A549 (cell line): ENCODE data around the gene ZBP1. TPM values are rescaled to one million over a fixed set of nuclear protein-coding genes. Genes with fewer than 3 reads are reported as not detected.

ENCODE experiments used
- ATAC-seq, 2 experiments: fragments of 200-7000 bp in 1 of 2; fragments of >200 bp in 1 of 2; cut with Nextera tagmentation in 1 of 2; cut with Tn5 transposase in 1 of 2; 3 replicates each; pipeline versions ENCODE4 v1.8.0 to v1.9.1; 2018 to 2020; ENCODE audit warnings: mild to moderate bottlenecking in 1 of 2, moderate library complexity in 1 of 2
- CTCF ChIA-PET: fragments of 300-600 bp; sonication (Branson Sonifier 250); formaldehyde crosslinking; extraction: SDS; loops from one replicate; lab custom pipeline; 2021; ENCODE audit warnings: antibody characterized with exemption, inconsistent platforms; lab: Yijun Ruan, JAX
- POLR2A ChIA-PET: fragments of 350-600 bp; formaldehyde crosslinking; extraction: SDS; loops from one replicate; lab custom pipeline; 2021; ENCODE audit warnings: antibody characterized with exemption, inconsistent platforms; lab: Yijun Ruan, JAX
- DNase-seq, 2 experiments: peaks; one replicate each; pipeline versions ENCODE4 v3.0.0 to v3.0.0-alpha.2; 2011 to 2016; ENCODE audit warnings: low read depth in 1 of 2, low spot score in 1 of 2
- FAIRE-seq: peaks from 2 replicates; lab custom pipeline; 2011; peaks lifted over from hg19 to GRCh38; lab: Jason Lieb, UNC
- H3K27ac ChIP-seq, 2 experiments: fragments of >200 bp; sonication (Bioruptor Twin); formaldehyde crosslinking; 3 replicates each; pipeline ENCODE4 v1.5.1; 2016 to 2017
- H3K4me1 ChIP-seq: fragments of >200 bp; sonication (Bioruptor Twin); formaldehyde crosslinking; 3 replicates; pipeline ENCODE4 v1.6.1; 2016
- H3K4me2 ChIP-seq: fragments of >200 bp; sonication (Bioruptor Twin); formaldehyde crosslinking; 3 replicates; pipeline ENCODE4 v1.6.1; 2016
- H3K4me3 ChIP-seq: fragments of >200 bp; sonication (Bioruptor Twin); formaldehyde crosslinking; 3 replicates; pipeline ENCODE4 v1.5.1; 2016
- H3K9me3 ChIP-seq: fragments of >200 bp; sonication (Bioruptor Twin); formaldehyde crosslinking; 3 replicates; pipeline ENCODE4 v1.6.1; 2016
- GATA3 ChIP-seq: IDR thresholded peaks from 2 replicates; pipeline ENCODE4 v1.6.1; 2012; ENCODE audit warnings: borderline replicate concordance
- HDAC2 ChIP-seq: fragments of 200-600 bp; sonication (generic); IDR thresholded peaks from 2 replicates; pipeline ENCODE4 v1.6.1; 2016
- HOXA7 ChIP-seq: fragments of 250-450 bp; sonication (Bioruptor Pico); IDR thresholded peaks from 2 replicates; pipeline ENCODE4 v1.5.0; 2020; ENCODE audit warnings: mild to moderate bottlenecking, moderate library complexity
- HOXB5 ChIP-seq: fragments of 250-450 bp; sonication (Bioruptor Pico); IDR thresholded peaks from 2 replicates; pipeline ENCODE4 v1.5.0; 2020; ENCODE audit warnings: mild to moderate bottlenecking, moderate library complexity
- JUNB ChIP-seq: fragments of >200 bp; sonication (Bioruptor Twin); formaldehyde crosslinking; IDR thresholded peaks from 2 replicates; pipeline ENCODE4 v1.6.1; 2016
- KDM5A ChIP-seq: fragments of 200-600 bp; sonication (generic); IDR thresholded peaks from 2 replicates; pipeline ENCODE4 v1.6.1; 2016; ENCODE audit warnings: antibody characterized with exemption, mild to moderate bottlenecking
- MAFK ChIP-seq: fragments of 450-650 bp; IDR thresholded peaks from 2 replicates; pipeline ENCODE4 v1.6.1; 2014; ENCODE audit not compliant: partially characterized antibody
- MAZ ChIP-seq: fragments of 150-350 bp; IDR thresholded peaks from 2 replicates; pipeline ENCODE4 v1.6.1; 2014; ENCODE audit warnings: antibody characterized with exemption, low read depth, low read length, borderline replicate concordance
- MYC ChIP-seq: IDR thresholded peaks from 2 replicates; pipeline ENCODE4 v1.6.1; 2012; ENCODE audit warnings: mild to moderate bottlenecking, inconsistent platforms, low read length, improper control_type of control experiment, borderline replicate concordance
- NFE2L2 ChIP-seq: fragments of 150-350 bp; conservative IDR thresholded peaks from 2 replicates; pipeline ENCODE4 v1.6.1; 2014; ENCODE audit warnings: low read length
- NPAS2 ChIP-seq: fragments of 250-450 bp; sonication (Bioruptor Pico); IDR thresholded peaks from 2 replicates; pipeline ENCODE4 v1.8.0; 2022; ENCODE audit warnings: mild to moderate bottlenecking, moderate library complexity, borderline replicate concordance
- POLR2A ChIP-seq: IDR thresholded peaks from 2 replicates; pipeline ENCODE4 v1.6.1; 2012; ENCODE audit warnings: mild to moderate bottlenecking, low read length
- RAD21 ChIP-seq, 2 experiments: fragments of >200 bp in 1 of 2; sonication (Bioruptor Twin) in 1 of 2; formaldehyde crosslinking in 1 of 2; IDR thresholded peaks in 1 of 2; conservative IDR thresholded peaks in 1 of 2; 2 replicates in 1 of 2; 3 replicates in 1 of 2; pipeline ENCODE4 v1.6.1; 2012 to 2018; ENCODE audit warnings: inconsistent platforms in 1 of 2
- RARB ChIP-seq: fragments of 250-450 bp; sonication (Bioruptor Pico); IDR thresholded peaks from 2 replicates; pipeline ENCODE4 v1.8.0; 2021; ENCODE audit warnings: mild to moderate bottlenecking, moderate library complexity
- RCOR1 ChIP-seq: fragments of 150-350 bp; IDR thresholded peaks from 2 replicates; pipeline ENCODE4 v1.6.1; 2014; ENCODE audit warnings: antibody characterized with exemption, low read length, low read depth
- ZC3H11A ChIP-seq: fragments of 450-650 bp; IDR thresholded peaks from 2 replicates; pipeline ENCODE4 v1.6.1; 2014; ENCODE audit warnings: antibody characterized with exemption, mild to moderate bottlenecking
- WGBS: methylation state at CpG from one replicate; pipeline ENCODE4 v1.1.6; 2017; ENCODE audit errors: missing lambda C conversion rate; 5-methylcytosine and 5-hydroxymethylcytosine counted together
- polyA plus RNA-seq, 4 experiments: library from polyadenylated mRNA; depleted of rRNA in 3 of 4; stranded (reverse); fragments of >200 nt; fragmentation: RNase III in 1 of 4; extraction: RNeasy Plus Mini Kit Qiagen cat#74134 plus additional on column Dnase treatment in 1 of 4; gene quantifications; 2 replicates in 3 of 4; 3 replicates in 1 of 4; pipeline ENCODE4 v1.2.3, GENCODE V29; 2011 to 2017
- TF ChIP-seq, protein P1 (sequence below): fragments of >200 bp; sonication (Bioruptor Twin); formaldehyde crosslinking; IDR thresholded peaks from 3 replicates; pipeline ENCODE4 v1.5.1; 2016
- TF ChIP-seq, protein P2 (sequence below): fragments of 250-450 bp; sonication (Bioruptor Pico); IDR thresholded peaks from 2 replicates; pipeline ENCODE4 v1.5.0; 2021; ENCODE audit warnings: mild to moderate bottlenecking, moderate library complexity, borderline replicate concordance
- TF ChIP-seq, protein P3 (sequence below): fragments of >200 bp; sonication (Bioruptor Twin); formaldehyde crosslinking; IDR thresholded peaks from 3 replicates; pipeline ENCODE4 v1.6.1; 2016
- TF ChIP-seq, protein P4 (sequence below): fragments of 200-600 bp; sonication (generic); IDR thresholded peaks from 2 replicates; pipeline ENCODE4 v1.6.1; 2016; ENCODE audit warnings: antibody characterized with exemption, mild to moderate bottlenecking, moderate library complexity

The ZBP1 gene
- polyA plus RNA-seq, 2 of the 4 experiments (the other 2 are of a cell fraction) = 0.05 TPM; not detected in 1

DNA sequence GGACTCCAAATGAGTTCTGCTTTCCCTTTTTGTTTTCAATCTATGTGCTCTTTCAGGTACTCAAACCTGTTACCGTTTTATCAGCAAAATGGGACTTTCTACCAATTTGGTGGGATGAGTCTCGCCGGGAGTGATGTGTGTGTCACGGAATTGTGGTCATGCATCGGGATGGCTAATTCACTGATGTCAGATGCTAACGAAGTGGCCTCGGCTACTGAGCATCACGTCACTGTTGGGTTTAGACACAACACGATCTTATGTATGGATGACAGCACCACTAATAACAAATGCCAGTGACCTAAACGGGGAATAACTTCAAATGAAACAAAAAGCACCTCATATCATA lies 61.0 kb downstream of the ZBP1 start (continued):
- no peak for TF ChIP-seq KDM5A

DNA sequence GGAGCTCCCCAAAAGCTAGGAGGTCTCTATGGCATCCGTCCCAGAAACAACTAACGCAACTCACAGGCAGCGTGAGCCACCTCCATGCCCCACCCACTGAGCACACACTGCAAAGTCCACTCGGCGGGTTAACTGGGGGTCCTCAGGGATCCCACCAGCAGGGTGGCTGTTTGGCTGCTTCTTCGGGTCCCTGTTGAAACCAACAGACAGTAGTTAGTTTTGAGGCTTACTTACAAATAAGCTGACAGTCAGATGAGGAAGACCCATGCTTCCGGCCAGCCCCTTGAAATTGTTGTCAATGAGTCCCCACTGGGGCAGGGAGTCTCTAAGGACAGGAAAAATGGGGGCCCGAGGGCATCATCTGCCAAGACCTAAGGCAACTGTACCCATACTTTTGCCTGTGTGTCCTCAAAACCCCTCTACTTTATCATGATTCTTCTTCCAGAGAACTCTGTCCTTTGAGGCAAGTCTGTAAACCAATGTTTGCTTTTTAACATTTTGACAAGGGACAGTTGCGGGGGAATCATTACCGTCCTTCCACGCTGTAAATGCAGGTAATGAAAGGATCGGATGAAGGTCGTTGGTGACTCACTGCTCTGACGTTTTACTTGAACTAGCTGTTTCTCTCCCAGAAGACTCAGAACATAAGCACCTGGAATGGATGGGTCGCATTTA lies 61.5 kb downstream of the ZBP1 start:
- no peak for TF ChIP-seq NPAS2 (CRISPR knock-in tag)
- TF ChIP-seq, protein P1, sequence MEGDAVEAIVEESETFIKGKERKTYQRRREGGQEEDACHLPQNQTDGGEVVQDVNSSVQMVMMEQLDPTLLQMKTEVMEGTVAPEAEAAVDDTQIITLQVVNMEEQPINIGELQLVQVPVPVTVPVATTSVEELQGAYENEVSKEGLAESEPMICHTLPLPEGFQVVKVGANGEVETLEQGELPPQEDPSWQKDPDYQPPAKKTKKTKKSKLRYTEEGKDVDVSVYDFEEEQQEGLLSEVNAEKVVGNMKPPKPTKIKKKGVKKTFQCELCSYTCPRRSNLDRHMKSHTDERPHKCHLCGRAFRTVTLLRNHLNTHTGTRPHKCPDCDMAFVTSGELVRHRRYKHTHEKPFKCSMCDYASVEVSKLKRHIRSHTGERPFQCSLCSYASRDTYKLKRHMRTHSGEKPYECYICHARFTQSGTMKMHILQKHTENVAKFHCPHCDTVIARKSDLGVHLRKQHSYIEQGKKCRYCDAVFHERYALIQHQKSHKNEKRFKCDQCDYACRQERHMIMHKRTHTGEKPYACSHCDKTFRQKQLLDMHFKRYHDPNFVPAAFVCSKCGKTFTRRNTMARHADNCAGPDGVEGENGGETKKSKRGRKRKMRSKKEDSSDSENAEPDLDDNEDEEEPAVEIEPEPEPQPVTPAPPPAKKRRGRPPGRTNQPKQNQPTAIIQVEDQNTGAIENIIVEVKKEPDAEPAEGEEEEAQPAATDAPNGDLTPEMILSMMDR = no peak
- TF ChIP-seq GATA3 = no peak
- no peak for TF ChIP-seq RAD21 (conservative IDR thresholded peaks at IDR 0.05 in 1 of 2, IDR thresholded peaks at IDR 0.05 in 1 of 2)
- no peak for TF ChIP-seq NFE2L2
- TF ChIP-seq HOXA7 (CRISPR knock-in tag) = no peak
- no peak for TF ChIP-seq MAFK
- no peak for TF ChIP-seq MYC
- no peak for TF ChIP-seq HOXB5 (CRISPR knock-in tag)
- TF ChIP-seq ZC3H11A = no peak
- no peak for TF ChIP-seq POLR2A
- TF ChIP-seq, protein P2, sequence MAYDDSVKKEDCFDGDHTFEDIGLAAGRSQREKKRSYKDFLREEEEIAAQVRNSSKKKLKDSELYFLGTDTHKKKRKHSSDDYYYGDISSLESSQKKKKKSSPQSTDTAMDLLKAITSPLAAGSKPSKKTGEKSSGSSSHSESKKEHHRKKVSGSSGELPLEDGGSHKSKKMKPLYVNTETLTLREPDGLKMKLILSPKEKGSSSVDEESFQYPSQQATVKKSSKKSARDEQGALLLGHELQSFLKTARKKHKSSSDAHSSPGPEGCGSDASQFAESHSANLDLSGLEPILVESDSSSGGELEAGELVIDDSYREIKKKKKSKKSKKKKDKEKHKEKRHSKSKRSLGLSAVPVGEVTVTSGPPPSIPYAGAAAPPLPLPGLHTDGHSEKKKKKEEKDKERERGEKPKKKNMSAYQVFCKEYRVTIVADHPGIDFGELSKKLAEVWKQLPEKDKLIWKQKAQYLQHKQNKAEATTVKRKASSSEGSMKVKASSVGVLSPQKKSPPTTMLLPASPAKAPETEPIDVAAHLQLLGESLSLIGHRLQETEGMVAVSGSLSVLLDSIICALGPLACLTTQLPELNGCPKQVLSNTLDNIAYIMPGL (CRISPR knock-in tag) = no peak
- TF ChIP-seq HDAC2 = no peak
- TF ChIP-seq KDM5A = no peak
- no peak for TF ChIP-seq RCOR1
- TF ChIP-seq, protein P3, sequence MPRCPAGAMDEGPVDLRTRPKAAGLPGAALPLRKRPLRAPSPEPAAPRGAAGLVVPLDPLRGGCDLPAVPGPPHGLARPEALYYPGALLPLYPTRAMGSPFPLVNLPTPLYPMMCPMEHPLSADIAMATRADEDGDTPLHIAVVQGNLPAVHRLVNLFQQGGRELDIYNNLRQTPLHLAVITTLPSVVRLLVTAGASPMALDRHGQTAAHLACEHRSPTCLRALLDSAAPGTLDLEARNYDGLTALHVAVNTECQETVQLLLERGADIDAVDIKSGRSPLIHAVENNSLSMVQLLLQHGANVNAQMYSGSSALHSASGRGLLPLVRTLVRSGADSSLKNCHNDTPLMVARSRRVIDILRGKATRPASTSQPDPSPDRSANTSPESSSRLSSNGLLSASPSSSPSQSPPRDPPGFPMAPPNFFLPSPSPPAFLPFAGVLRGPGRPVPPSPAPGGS = no peak
- TF ChIP-seq JUNB = no peak
- TF ChIP-seq, protein P4, sequence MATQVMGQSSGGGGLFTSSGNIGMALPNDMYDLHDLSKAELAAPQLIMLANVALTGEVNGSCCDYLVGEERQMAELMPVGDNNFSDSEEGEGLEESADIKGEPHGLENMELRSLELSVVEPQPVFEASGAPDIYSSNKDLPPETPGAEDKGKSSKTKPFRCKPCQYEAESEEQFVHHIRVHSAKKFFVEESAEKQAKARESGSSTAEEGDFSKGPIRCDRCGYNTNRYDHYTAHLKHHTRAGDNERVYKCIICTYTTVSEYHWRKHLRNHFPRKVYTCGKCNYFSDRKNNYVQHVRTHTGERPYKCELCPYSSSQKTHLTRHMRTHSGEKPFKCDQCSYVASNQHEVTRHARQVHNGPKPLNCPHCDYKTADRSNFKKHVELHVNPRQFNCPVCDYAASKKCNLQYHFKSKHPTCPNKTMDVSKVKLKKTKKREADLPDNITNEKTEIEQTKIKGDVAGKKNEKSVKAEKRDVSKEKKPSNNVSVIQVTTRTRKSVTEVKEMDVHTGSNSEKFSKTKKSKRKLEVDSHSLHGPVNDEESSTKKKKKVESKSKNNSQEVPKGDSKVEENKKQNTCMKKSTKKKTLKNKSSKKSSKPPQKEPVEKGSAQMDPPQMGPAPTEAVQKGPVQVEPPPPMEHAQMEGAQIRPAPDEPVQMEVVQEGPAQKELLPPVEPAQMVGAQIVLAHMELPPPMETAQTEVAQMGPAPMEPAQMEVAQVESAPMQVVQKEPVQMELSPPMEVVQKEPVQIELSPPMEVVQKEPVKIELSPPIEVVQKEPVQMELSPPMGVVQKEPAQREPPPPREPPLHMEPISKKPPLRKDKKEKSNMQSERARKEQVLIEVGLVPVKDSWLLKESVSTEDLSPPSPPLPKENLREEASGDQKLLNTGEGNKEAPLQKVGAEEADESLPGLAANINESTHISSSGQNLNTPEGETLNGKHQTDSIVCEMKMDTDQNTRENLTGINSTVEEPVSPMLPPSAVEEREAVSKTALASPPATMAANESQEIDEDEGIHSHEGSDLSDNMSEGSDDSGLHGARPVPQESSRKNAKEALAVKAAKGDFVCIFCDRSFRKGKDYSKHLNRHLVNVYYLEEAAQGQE = no peak
- no peak for TF ChIP-seq RARB (CRISPR knock-in tag)
- TF ChIP-seq MAZ = no peak
- H3K4me1 ChIP-seq = peaks cover 24% of the 10 kb centered on the region
- ATAC-seq = no peak
- H3K9me3 ChIP-seq = no peaks in the 10 kb centered on the region
- ChIA-PET POLR2A (no interaction called here), CTCF (interaction anchor here (0.6 to 2.4 kb wide), 2 partner anchors 10 to 38 kb away, joined by 3 to 6 read pairs; no protein-coding TSS in a partner anchor)
- 18% methylated on average over 15 of the region's 15 CpGs for WGBS
- no peak for FAIRE-seq
- H3K27ac ChIP-seq = no peak overlapping the region
- H3K4me3 ChIP-seq = 0 out of 3 replicates have a peak overlapping the region, but pooled peaks have one; percentile 13
- peak overlapping the region; percentile 61 for H3K4me2 ChIP-seq
- no peak for DNase-seq
